ENCODE results near the gene MYRIP. TPM values are rescaled to one million over a fixed set of nuclear protein-coding genes. Genes with fewer than 3 reads are reported as not detected.

The MYRIP gene
- total RNA-seq, 4 donors from 2014 or later = 1.0 to 9.6 (median 3.2) TPM

- no peak for DNase-seq (ENCODE audit: low spot score)
Measured at GRCh38 chr3:39980058-39980457, 170.6 kb downstream of the MYRIP start.

GRCh38 chr3:39980781-39981180 lies 171.4 kb downstream of the MYRIP start:
- DNase-seq (ENCODE audit: low spot score) = no peak
- TF ChIP-seq CTCF (IDR thresholded peaks at IDR 0.05) = no peak
- ATAC-seq (ENCODE audit: low FRiP score) = no peak

More at GRCh38 chr3:39980058-39980457, 170.6 kb downstream of the MYRIP start:
- ATAC-seq (ENCODE audit: low FRiP score) = no peak
- no peak for TF ChIP-seq CTCF (IDR thresholded peaks at IDR 0.05)

DNA sequence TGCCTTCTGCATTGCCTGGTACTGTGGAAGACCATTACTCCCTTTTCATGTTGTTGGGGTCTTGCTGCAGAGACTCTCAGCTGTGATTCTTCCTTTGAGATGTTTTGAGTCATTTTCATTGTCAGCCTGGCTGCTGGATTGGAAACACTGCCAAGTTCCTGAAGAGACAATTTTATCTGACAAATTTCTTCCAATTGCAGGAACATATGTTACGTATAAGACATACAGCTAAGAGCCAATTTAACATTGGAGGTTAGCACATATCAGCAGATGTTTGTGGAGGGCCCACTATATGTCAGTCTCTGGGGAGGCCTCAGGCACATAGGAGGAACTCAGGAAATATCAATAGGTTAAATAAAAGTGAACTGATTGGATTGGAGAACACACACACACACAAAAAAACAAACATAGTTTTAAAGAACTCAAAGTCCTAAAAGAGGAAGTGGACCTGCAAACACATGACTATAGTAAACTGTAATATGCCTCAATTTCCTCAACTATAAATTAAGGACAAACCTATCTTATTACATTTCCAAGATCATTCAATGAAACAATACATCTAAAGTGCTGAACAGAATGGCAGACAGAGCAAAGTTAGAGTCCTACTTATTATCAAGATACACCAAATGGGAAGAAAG lies 172.3 kb downstream of the MYRIP start:
- no peak for TF ChIP-seq CTCF (IDR thresholded peaks at IDR 0.05)
- DNase-seq (ENCODE audit: low spot score) (no peak), ATAC-seq (ENCODE audit: low FRiP score) (no peak)

DNA sequence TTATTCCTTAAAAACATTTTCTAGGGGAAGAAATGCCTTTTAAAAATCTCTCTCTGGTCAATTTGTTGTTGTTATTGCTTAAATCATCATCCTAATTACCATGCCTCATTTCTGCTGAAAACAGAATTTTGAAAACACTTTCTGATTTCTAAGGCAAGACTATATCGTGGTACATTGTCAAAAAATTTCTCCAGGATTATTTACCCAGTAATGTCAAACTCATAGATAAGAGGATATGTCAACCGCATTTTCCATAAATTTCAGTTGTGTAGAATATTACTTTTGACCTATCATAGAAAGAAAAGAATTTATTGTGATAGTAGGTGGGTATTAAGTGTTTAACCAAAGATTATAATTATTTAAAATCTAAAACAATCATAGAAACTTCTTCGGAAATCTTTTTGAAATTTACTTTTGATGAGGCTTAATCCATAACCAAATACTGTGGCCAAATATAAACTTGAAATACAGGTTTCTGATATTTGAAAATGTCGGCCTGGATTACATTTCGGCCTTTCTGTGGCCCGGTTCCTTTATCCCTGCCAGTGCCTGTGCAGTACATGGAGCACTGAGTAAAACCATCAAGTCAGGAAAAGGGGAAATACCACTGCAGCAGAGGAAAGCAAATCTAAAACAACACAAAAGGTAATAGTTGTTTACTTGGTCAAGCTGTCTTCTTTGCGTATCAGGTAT lies 173.4 kb downstream of the MYRIP start:
- no peak for DNase-seq (ENCODE audit: low spot score)
- ATAC-seq (ENCODE audit: low FRiP score) = no peak
- TF ChIP-seq CTCF (IDR thresholded peaks at IDR 0.05) = no peak

GRCh38 chr3:39989746-39990145 lies 180.3 kb downstream of the MYRIP start:
- no peak for TF ChIP-seq CTCF (IDR thresholded peaks at IDR 0.05)
- no peak for DNase-seq (ENCODE audit: low spot score)
- ATAC-seq (ENCODE audit: low FRiP score) = no peak

DNA sequence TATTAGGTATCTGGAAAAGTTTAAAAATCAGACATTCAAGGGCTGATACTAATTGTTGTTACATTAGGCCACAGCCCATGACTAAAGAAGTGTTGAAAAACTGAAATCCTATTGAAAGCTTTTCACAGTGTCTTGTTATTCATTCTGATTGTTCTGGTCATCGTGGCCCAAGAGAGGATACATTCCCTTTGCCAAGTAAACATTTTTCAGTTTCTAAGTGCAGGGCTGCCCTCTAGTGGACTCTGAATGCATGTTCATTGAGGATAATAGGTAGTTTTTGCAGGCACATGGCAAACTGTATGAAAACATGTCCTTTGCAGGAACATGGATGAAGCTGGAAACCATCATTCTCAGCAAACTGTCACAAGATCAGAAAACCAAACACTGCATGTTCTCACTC lies 181.1 kb downstream of the MYRIP start:
- DNase-seq (ENCODE audit: low spot score) (no peak), ATAC-seq (ENCODE audit: low FRiP score) (no peak)
- TF ChIP-seq CTCF (IDR thresholded peaks at IDR 0.05) = no peak

DNA sequence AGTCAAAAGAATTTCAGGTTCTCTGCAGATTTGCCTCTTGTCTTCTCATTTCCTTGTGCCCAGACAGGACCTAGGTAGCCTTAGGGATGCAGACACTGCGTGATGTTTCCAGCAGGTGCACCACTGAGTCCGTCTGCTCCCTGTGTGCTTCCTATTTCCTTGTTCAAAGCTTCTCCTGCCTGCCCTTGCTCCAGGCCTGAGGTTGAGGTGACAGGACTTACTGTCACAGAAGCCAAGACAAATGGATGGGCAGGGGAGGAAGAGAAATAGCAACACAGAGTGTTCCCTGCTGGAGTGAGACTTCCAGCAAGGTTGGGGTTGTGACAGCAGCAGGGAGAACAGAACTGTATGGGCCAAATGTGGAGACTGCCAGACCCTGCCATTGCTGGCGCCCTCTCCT lies 199.4 kb downstream of the MYRIP start:
- no peak for TF ChIP-seq CTCF (IDR thresholded peaks at IDR 0.05)
- ATAC-seq (ENCODE audit: low FRiP score) (no peak), DNase-seq (ENCODE audit: low spot score) (no peak)
